SK-N-SH (cell line): Measurements from ENCODE around the gene AHRR. TPM values are rescaled to one million over a fixed set of nuclear protein-coding genes. Genes with fewer than 3 reads are reported as not detected.

Source experiments
- CTCF ChIA-PET: fragments of 300-600, 350-600 bp; formaldehyde crosslinking; extraction: SDS; loops from one replicate; lab custom pipeline; 2021; lab: Yijun Ruan, JAX
- POLR2A ChIA-PET: fragments of 350-600 bp; sonication (Branson Sonifier 250); formaldehyde crosslinking; extraction: SDS; loops from one replicate; lab custom pipeline; 2020; ENCODE audit warnings: antibody characterized with exemption, inconsistent platforms; lab: Yijun Ruan, JAX
- DNase-seq: peaks from one replicate; pipeline ENCODE4 v3.0.0; 2012
- H2AFZ ChIP-seq: fragments of 200-600 bp; sonication (generic); 2 replicates; pipeline ENCODE4 v1.8.1; 2016; ENCODE audit warnings: antibody characterized with exemption, mild to moderate bottlenecking, low read depth
- H3F3A ChIP-seq: fragments of 200-600 bp; sonication (generic); replicated peaks from 2 replicates; pipeline ENCODE3; 2016; ENCODE audit warnings: antibody characterized with exemption, mild to moderate bottlenecking; ENCODE audit not compliant: insufficient read depth
- H3K27ac ChIP-seq, 2 experiments: fragments of 200-500 bp in 1 of 2; fragments of 200-600 bp in 1 of 2; sonication (Bioruptor generic) in 1 of 2; sonication (generic), shearing (Covaris generic) in 1 of 2; 2 replicates each; pipeline versions ENCODE4 v1.5.1 to v1.6.1; 2014 to 2016; ENCODE audit warnings: low read depth in 2 of 2, inconsistent platforms in 1 of 2, low read length in 1 of 2, mild to moderate bottlenecking in 1 of 2, mixed read lengths in 1 of 2
- H3K27me3 ChIP-seq: fragments of 200-600 bp; sonication (generic), shearing (Covaris generic); 2 replicates; pipeline ENCODE4 v1.6.1; 2016; ENCODE audit warnings: mixed run types; ENCODE audit not compliant: insufficient read depth
- H3K36me3 ChIP-seq, 2 experiments: fragments of 200-500 bp in 1 of 2; fragments of 200-600 bp in 1 of 2; sonication (Bioruptor generic) in 1 of 2; sonication (generic) in 1 of 2; replicated peaks in 1 of 2; 2 replicates each; pipeline versions ENCODE3 to v1.5.1; 2014 to 2016; ENCODE audit warnings: low read length in 1 of 2, mild to moderate bottlenecking in 1 of 2; ENCODE audit not compliant: insufficient read depth in 2 of 2, control insufficient read depth in 1 of 2
- H3K4me1 ChIP-seq, 2 experiments: fragments of 200-500 bp in 1 of 2; fragments of 200-600 bp in 1 of 2; sonication (Bioruptor generic) in 1 of 2; sonication (generic), shearing (Covaris generic) in 1 of 2; 2 replicates each; pipeline versions ENCODE4 v1.5.1 to v1.6.1; 2014 to 2016; ENCODE audit warnings: low read depth in 1 of 2, low read length in 1 of 2, mixed run types in 1 of 2; ENCODE audit not compliant: insufficient read depth in 2 of 2, control insufficient read depth in 1 of 2
- H3K4me2 ChIP-seq: fragments of 200-600 bp; sonication (generic), shearing (Covaris generic); 2 replicates; pipeline ENCODE4 v1.6.1; 2017; ENCODE audit warnings: mixed run types
- H3K4me3 ChIP-seq, 2 experiments: fragments of 200-500 bp in 1 of 2; fragments of 200-600 bp in 1 of 2; sonication (Bioruptor generic) in 1 of 2; sonication (generic), shearing (Covaris generic) in 1 of 2; 2 replicates each; pipeline versions ENCODE4 v1.5.1 to v1.8.1; 2014 to 2016; ENCODE audit warnings: low read depth in 2 of 2, inconsistent platforms in 1 of 2, low read length in 1 of 2, mild to moderate bottlenecking in 1 of 2, mixed read lengths in 1 of 2, moderate library complexity in 1 of 2
- H3K79me2 ChIP-seq: fragments of 200-600 bp; sonication (generic); 2 replicates; pipeline ENCODE4 v1.8.1; 2017; ENCODE audit warnings: mild to moderate bottlenecking; ENCODE audit not compliant: insufficient read depth
- H3K9ac ChIP-seq: fragments of 200-600 bp; sonication (generic); 2 replicates; pipeline ENCODE4 v1.6.1; 2017; ENCODE audit warnings: mixed run types
- H3K9me2 ChIP-seq: fragments of 200-600 bp; sonication (generic); 2 replicates; pipeline ENCODE4 v1.6.1; 2017; ENCODE audit warnings: mixed run types
- H3K9me3 ChIP-seq: fragments of 200-600 bp; sonication (generic); 2 replicates; pipeline ENCODE4 v1.6.1; 2017; ENCODE audit warnings: mixed run types, mild to moderate bottlenecking, moderate library complexity
- H4K20me1 ChIP-seq: fragments of 200-600 bp; sonication (generic); 2 replicates; pipeline ENCODE4 v1.6.1; 2017; ENCODE audit warnings: mild to moderate bottlenecking, mixed run types; ENCODE audit not compliant: insufficient read depth
- CHD2 ChIP-seq: fragments of 150-350 bp; IDR thresholded peaks from 2 replicates; pipeline ENCODE4 v1.6.1; 2018; ENCODE audit warnings: low read length; ENCODE audit not compliant: partially characterized antibody
- GATA2 ChIP-seq: sonication (generic); formaldehyde crosslinking; IDR thresholded peaks from 2 replicates; pipeline ENCODE4 v1.5.0; 2020; ENCODE audit warnings: mild to moderate bottlenecking, missing genetic modification reagents
- POLR2AphosphoS5 ChIP-seq: IDR thresholded peaks from 2 replicates; pipeline ENCODE4 v1.6.1; 2012; ENCODE audit warnings: low read depth, low read length
- RAD21 ChIP-seq: IDR thresholded peaks from 2 replicates; pipeline ENCODE4 v1.6.1; 2012; ENCODE audit warnings: mild to moderate bottlenecking, low read length
- USF1 ChIP-seq: IDR thresholded peaks from 2 replicates; pipeline ENCODE4 v1.4.0; 2012; ENCODE audit warnings: low read depth, borderline replicate concordance
- USF2 ChIP-seq: fragments of 150-350 bp; IDR thresholded peaks from 2 replicates; pipeline ENCODE4 v1.6.1; 2017; ENCODE audit warnings: antibody characterized with exemption, low read length, low read depth, borderline replicate concordance
- ZBTB33 ChIP-seq: IDR thresholded peaks from 2 replicates; pipeline ENCODE4 v1.4.0; 2012; ENCODE audit warnings: low read depth, borderline replicate concordance
- WGBS: methylation state at CpG from one replicate; pipeline ENCODE4 v1.1.6; 2017; ENCODE audit warnings: low lambda C conversion rate; 5-methylcytosine and 5-hydroxymethylcytosine counted together
- polyA plus RNA-seq, 3 experiments: library from polyadenylated mRNA; depleted of rRNA; stranded (reverse); fragments of >200 nt; gene quantifications; 2 replicates each; pipeline ENCODE4 v1.2.3, GENCODE V29; 2012

The AHRR gene
- polyA plus RNA-seq, 1 of the 3 experiments (the other 2 are of a cell fraction) = 0.71 TPM

- Histone ChIP-seq H3K4me3 (no peak overlapping the region), H3K27ac (no peak overlapping the region), H3K9me2 (no peaks in the 10 kb centered on the region), H3K9me3 (no peaks in the 10 kb centered on the region), H3K4me1 (peaks cover 0 to 3% of the 10 kb centered on the region in 2 experiments; a peak in 1 of 4 replicates), H3F3A (no peaks in the 10 kb centered on the region), H2AFZ (no peak overlapping the region), H4K20me1 (no peaks in the 10 kb centered on the region), H3K27me3 (no peaks in the 10 kb centered on the region), H3K79me2 (no peaks in the 10 kb centered on the region), H3K36me3 (no peaks in the 10 kb centered on the region), H3K9ac (no peak overlapping the region), H3K4me2 (no peak overlapping the region)
- ChIA-PET POLR2A (no interaction called here), CTCF (interaction anchor here (0.9 to 2.7 kb wide), 5 partner anchors 11 to 241 kb away, joined by 3 to 18 read pairs (median 6); partner anchors contain the start of gene PDCD6)
- DNase-seq = no peak
- 67% methylated on average over 21 of the region's 35 CpGs for WGBS
- TF ChIP-seq RAD21 = no peak
Measured at GRCh38 chr5:429453-430188, 108.1 kb downstream of the AHRR start.

GRCh38 chr5:430214-430925 lies 108.9 kb downstream of the AHRR start:
- POLR2A ChIA-PET = no interaction called here
- no peaks in the 10 kb centered on the region for H3K36me3 ChIP-seq

More at GRCh38 chr5:430214-430925, 108.9 kb downstream of the AHRR start:
- Histone ChIP-seq H3F3A (no peaks in the 10 kb centered on the region), H3K79me2 (no peaks in the 10 kb centered on the region), H3K4me2 (no peak overlapping the region), H3K27me3 (no peaks in the 10 kb centered on the region), H3K9ac (no peak overlapping the region), H3K9me2 (no peaks in the 10 kb centered on the region), H3K4me1 (peaks cover 0 to 3% of the 10 kb centered on the region in 2 experiments; a peak in 1 of 4 replicates), H3K9me3 (no peaks in the 10 kb centered on the region), H3K4me3 (no peak overlapping the region), H4K20me1 (no peaks in the 10 kb centered on the region), H3K27ac (no peak overlapping the region), H2AFZ (no peak overlapping the region)
- WGBS = 84% methylated on average over 24 of the region's 25 CpGs
- CTCF ChIA-PET = interaction anchor here (0.9 to 2.7 kb wide), 15 partner anchors 12 to 404 kb away, joined by 3 to 18 read pairs (median 4); partner anchors contain the start of gene PDCD6
- TF ChIP-seq GATA2 (no peak), USF2 (no peak), ZBTB33 (no peak), USF1 (no peak), POLR2AphosphoS5 (no peak), CHD2 (no peak)
- no peak for DNase-seq
